HCT116 (cell line): ENCODE results near the gene BTBD16. TPM values are rescaled to one million over a fixed set of nuclear protein-coding genes. Genes with fewer than 3 reads are reported as not detected.

Experiments used
- ATAC-seq: fragments of 200-7000 bp; cut with Tn5 transposase; 2 replicates; pipeline ENCODE4 v1.9.1; 2020; ENCODE audit warnings: mild to moderate bottlenecking, moderate library complexity
- BruUV-seq: library from RNA; stranded (reverse); fragments of 400-500 nt; replicated peaks from 2 replicates; lab custom pipeline; 2021; lab: Mats Ljungman, UMichigan
- CTCF ChIA-PET: fragments of 300-600 bp; sonication (Branson Sonifier 250); formaldehyde crosslinking; loops from one replicate; lab custom pipeline; 2021; ENCODE audit warnings: antibody characterized with exemption; lab: Charles Lee
- POLR2A ChIA-PET: fragments of 300-600, 350-600 bp; sonication (Branson Sonifier 250); formaldehyde crosslinking; loops from one replicate; lab custom pipeline; 2021; ENCODE audit warnings: antibody characterized with exemption; lab: Charles Lee
- RAD21 ChIA-PET, 2 experiments: fragments of 300-600 bp; sonication (Branson Sonifier 250); formaldehyde crosslinking; loops; one replicate each; lab custom pipeline; 2023; ENCODE audit warnings: low total read pairs in 2 of 2; ENCODE audit not compliant: uncharacterized antibody in 2 of 2, unreplicated experiment in 2 of 2, low non-redundant PET in 1 of 2; lab: Charles Lee
- DNase-seq: peaks from one replicate; pipeline ENCODE4 v3.0.0-alpha.2; 2010; ENCODE audit warnings: low read depth, low spot score
- H2AFZ ChIP-seq: fragments of 200-600 bp; shearing (Covaris generic), sonication (generic); 2 replicates; pipeline ENCODE4 v1.6.1; 2017; ENCODE audit warnings: low read depth, mixed run types, mixed read lengths, antibody characterized with exemption, low read length; ENCODE audit not compliant: poor library complexity, severe bottlenecking
- H3K27ac ChIP-seq: 2 replicates; pipeline ENCODE4 v1.5.1; 2012; ENCODE audit warnings: low read depth, low read length
- H3K27me3 ChIP-seq: fragments of 200-600 bp; sonication (generic); 2 replicates; pipeline ENCODE4 v1.6.1; 2016; ENCODE audit warnings: mixed run types, low read length, mixed read lengths; ENCODE audit not compliant: insufficient read depth
- H3K36me3 ChIP-seq, 2 experiments: fragments of 200-500 bp in 1 of 2; fragments of 200-600 bp in 1 of 2; sonication (Bioruptor generic) in 1 of 2; sonication (generic) in 1 of 2; 2 replicates each; pipeline versions ENCODE4 v1.5.1 to v1.6.1; 2014 to 2016; ENCODE audit warnings: low read length in 2 of 2, inconsistent platforms in 1 of 2, mixed read lengths in 1 of 2, mixed run types in 1 of 2; ENCODE audit not compliant: insufficient read depth in 2 of 2, control insufficient read depth in 1 of 2
- H3K4me1 ChIP-seq, 2 experiments: fragments of 200-600 bp in 1 of 2; sonication (generic) in 1 of 2; 2 replicates each; pipeline versions ENCODE4 v1.5.1 to v1.6.1; 2012 to 2017; ENCODE audit warnings: low read length in 2 of 2, inconsistent platforms in 1 of 2, mild to moderate bottlenecking in 1 of 2, mixed read lengths in 1 of 2, mixed run types in 1 of 2, moderate library complexity in 1 of 2; ENCODE audit not compliant: insufficient read depth in 2 of 2, control insufficient read depth in 1 of 2
- H3K4me2 ChIP-seq: fragments of 200-600 bp; sonication (generic); 2 replicates; pipeline ENCODE4 v1.6.1; 2017; ENCODE audit warnings: mixed run types, low read length, mixed read lengths
- H3K4me3 ChIP-seq, 2 experiments: fragments of 200-600 bp in 1 of 2; sonication (generic) in 1 of 2; replicated peaks in 1 of 2; 2 replicates each; pipeline ENCODE4 v1.5.1; 2011 to 2016; ENCODE audit warnings: low read length in 2 of 2, control low read depth in 1 of 2, low read depth in 1 of 2, mild to moderate bottlenecking in 1 of 2, mixed read lengths in 1 of 2, mixed run types in 1 of 2
- H3K79me2 ChIP-seq: fragments of 200-600 bp; sonication (generic); 2 replicates; pipeline ENCODE4 v1.6.1; 2017; ENCODE audit warnings: mild to moderate bottlenecking, mixed run types, low read length, moderate library complexity, mixed read lengths; ENCODE audit not compliant: insufficient read depth
- H3K9ac ChIP-seq: fragments of 200-600 bp; sonication (generic); 2 replicates; pipeline ENCODE4 v1.6.1; 2016; ENCODE audit warnings: low read length, mixed read lengths
- H3K9me2 ChIP-seq: fragments of 200-600 bp; sonication (generic), shearing (Covaris generic); 2 replicates; pipeline ENCODE4 v1.6.1; 2017; ENCODE audit warnings: mixed run types, mild to moderate bottlenecking, moderate library complexity; ENCODE audit not compliant: insufficient read depth
- H3K9me3 ChIP-seq, 2 experiments: fragments of 200-500 bp in 1 of 2; fragments of 200-600 bp in 1 of 2; sonication (Bioruptor generic) in 1 of 2; sonication (generic) in 1 of 2; 2 replicates each; pipeline ENCODE4 v1.6.1; 2014 to 2017; ENCODE audit warnings: low read length in 2 of 2, mixed read lengths in 2 of 2, inconsistent platforms in 1 of 2, low read depth in 1 of 2, mild to moderate bottlenecking in 1 of 2, mixed run types in 1 of 2, moderate library complexity in 1 of 2; ENCODE audit not compliant: control insufficient read depth in 1 of 2, insufficient read depth in 1 of 2
- H4K20me1 ChIP-seq: fragments of 200-600 bp; sonication (generic), shearing (Covaris generic); 2 replicates; pipeline ENCODE4 v1.6.1; 2017; ENCODE audit warnings: mixed run types, mild to moderate bottlenecking, moderate library complexity; ENCODE audit not compliant: insufficient read depth
- CEBPB ChIP-seq: IDR thresholded peaks from 2 replicates; pipeline ENCODE4 v1.6.1; 2012; ENCODE audit warnings: low read depth
- EZH2phosphoT487 ChIP-seq: fragments of 200-600 bp; IDR thresholded peaks from 2 replicates; pipeline ENCODE4 v1.6.1; 2018; ENCODE audit warnings: antibody characterized with exemption, borderline replicate concordance
- FOSL1 ChIP-seq: IDR thresholded peaks from 2 replicates; pipeline ENCODE4 v1.6.1; 2012; ENCODE audit warnings: low read depth
- JUND ChIP-seq: IDR thresholded peaks from 2 replicates; pipeline ENCODE4 v1.6.1; 2012
- MAX ChIP-seq: IDR thresholded peaks from 2 replicates; pipeline ENCODE4 v1.6.1; 2012
- POLR2AphosphoS5 ChIP-seq: IDR thresholded peaks from 2 replicates; pipeline ENCODE4 v1.6.1; 2011; ENCODE audit warnings: mild to moderate bottlenecking, low read depth, low read length, moderate library complexity
- RAD21 ChIP-seq: IDR thresholded peaks from 2 replicates; pipeline ENCODE4 v1.6.1; 2012; ENCODE audit warnings: low read depth, mild to moderate bottlenecking
- SRF ChIP-seq: IDR thresholded peaks from 2 replicates; pipeline ENCODE4 v1.6.1; 2012; ENCODE audit warnings: low read depth
- intact Hi-C: fragments of 100-400 bp; cut with micrococcal nuclease; formaldehyde crosslinking; loops from 2 replicates; pipeline ENCODE4 v1.10.0; 2022
- total RNA-seq: library from RNA; stranded (reverse); gene quantifications from one replicate; pipeline ENCODE4 v1.2.1, GENCODE V29; 2021; ENCODE audit not compliant: unreplicated experiment
- TF ChIP-seq, protein P1 (sequence below): IDR thresholded peaks from 2 replicates; pipeline ENCODE4 v1.6.1; 2012

The BTBD16 gene
- total RNA-seq, 1 experiment from 2014 or later: 0.27 TPM

DNA sequence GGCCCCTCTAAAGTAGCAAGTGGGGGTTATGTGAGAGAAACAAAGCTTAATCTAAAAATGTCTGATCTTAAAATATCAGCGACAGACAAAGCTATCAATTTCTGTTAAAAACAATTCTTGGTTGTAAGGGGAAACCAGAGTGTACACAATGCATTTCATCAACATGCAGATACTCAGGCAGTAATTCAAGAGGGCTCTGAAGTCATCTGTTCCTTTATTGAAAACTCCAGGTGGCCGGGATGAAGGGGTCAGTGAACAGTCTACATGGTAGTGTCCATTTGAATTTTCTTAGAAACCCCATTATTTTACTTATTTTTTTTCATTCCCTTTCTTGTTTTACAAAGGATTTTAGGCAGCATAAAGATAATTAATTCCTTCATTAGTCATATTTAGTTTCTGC, 36.7 kb upstream of the BTBD16 start:
- DNase-seq (no peak), ATAC-seq (no peak)
- Histone ChIP-seq H3K9me3 (no peaks in the 10 kb centered on the region), H3K79me2 (no peaks in the 10 kb centered on the region), H3K9ac (no peak overlapping the region), H3K27ac (no peak overlapping the region), H3K36me3 (0 out of 4 replicates have a peak, but pooled peaks cover 0 to 3% of the 10 kb centered on the region in 2 experiments), H3K4me2 (no peak overlapping the region), H3K9me2 (no peaks in the 10 kb centered on the region), H4K20me1 (no peaks in the 10 kb centered on the region), H3K27me3 (no peaks in the 10 kb centered on the region), H3K4me1 (no peaks in the 10 kb centered on the region), H3K4me3 (no peak overlapping the region), H2AFZ (no peak overlapping the region)
- ChIA-PET RAD21 (no interaction called here), POLR2A (no interaction called here), CTCF (no interaction called here)
- TF ChIP-seq JUND: no peak
- TF ChIP-seq MAX: no peak
- no TSS peak for BruUV-seq
- intact Hi-C loops: no loop called here

- POLR2A ChIA-PET: no interaction called here
- no peak for TF ChIP-seq RAD21
- TF ChIP-seq CEBPB: no peak
- TF ChIP-seq, protein P1, sequence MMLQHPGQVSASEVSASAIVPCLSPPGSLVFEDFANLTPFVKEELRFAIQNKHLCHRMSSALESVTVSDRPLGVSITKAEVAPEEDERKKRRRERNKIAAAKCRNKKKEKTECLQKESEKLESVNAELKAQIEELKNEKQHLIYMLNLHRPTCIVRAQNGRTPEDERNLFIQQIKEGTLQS: no peak
- no peak for TF ChIP-seq FOSL1
- TF ChIP-seq SRF: no peak
- TF ChIP-seq EZH2phosphoT487: no peak
- TF ChIP-seq JUND: no peak
- TF ChIP-seq POLR2AphosphoS5: no peak
- ATAC-seq: no peak
- H3K27ac ChIP-seq: no peak overlapping the region
- no peak overlapping the region for H3K4me2 ChIP-seq
- intact Hi-C loops: no loop called here
- no peaks in the 10 kb centered on the region for H3K27me3 ChIP-seq
- BruUV-seq: no TSS peak
- H3K4me1 ChIP-seq: no peaks in the 10 kb centered on the region
- H3K79me2 ChIP-seq: no peaks in the 10 kb centered on the region
- no peak overlapping the region for H3K4me3 ChIP-seq
- H2AFZ ChIP-seq: no peak overlapping the region
- DNase-seq: no peak
- CTCF ChIA-PET: no interaction called here
- H3K9ac ChIP-seq: no peak overlapping the region
- H3K9me3 ChIP-seq: no peaks in the 10 kb centered on the region
- no peaks in the 10 kb centered on the region for H4K20me1 ChIP-seq
- RAD21 ChIA-PET: no interaction called here
- no peaks in the 10 kb centered on the region for H3K9me2 ChIP-seq
- peaks cover 0 to 5% of the 10 kb centered on the region in 2 experiments; a peak in 1 of 4 replicates for H3K36me3 ChIP-seq
Measured at GRCh38 chr10:122236690-122237306, 34.3 kb upstream of the BTBD16 start.
